Fibroblast of mammary gland (primary cell): ENCODE measurements around the gene KIAA0825.
A peak's percentile ranks its signal among the peaks of the same experiment; 100 is the strongest.
"Not testable (repeated sequence)": the region's sequence is repeated elsewhere in the genome, so short reads cannot be mapped to it uniquely, and the experiment has no call there.

Experiments
- DNase-seq: peaks from one replicate; pipeline ENCODE4 v3.0.0-alpha.2; 2010; ENCODE audit warnings: low read depth
- H3K4me3 ChIP-seq: 2 replicates; pipeline ENCODE4 v1.5.1; 2011; ENCODE audit warnings: low read depth, mild to moderate bottlenecking, low read length, moderate library complexity; ENCODE audit not compliant: control insufficient read depth
- TF ChIP-seq, protein P1 (sequence below): conservative IDR thresholded peaks from 2 replicates; pipeline ENCODE4 v1.5.1; 2011; ENCODE audit warnings: low read depth, low read length, inconsistent platforms; ENCODE audit not compliant: control insufficient read depth, insufficient read depth

KIAA0825 gene

DNA sequence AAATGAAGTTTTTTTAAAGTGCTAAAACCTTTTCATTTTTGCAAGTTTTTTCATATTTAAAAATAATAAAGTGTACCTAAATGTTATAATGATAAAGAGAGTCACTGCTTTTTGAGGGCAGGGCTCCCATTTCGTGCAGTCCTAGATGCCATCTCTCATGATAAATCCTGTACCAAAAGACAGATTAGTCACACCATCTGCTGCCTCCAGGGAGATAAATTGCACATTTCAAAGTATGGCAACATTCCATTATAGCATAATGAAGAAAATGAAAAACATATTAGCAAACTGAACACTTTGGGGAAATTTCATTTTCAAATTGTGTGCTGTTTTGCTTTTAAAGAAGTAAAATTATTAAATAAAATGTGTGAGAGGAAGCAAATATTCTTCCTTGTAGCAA, 257.2 kb downstream of the KIAA0825 start:
- DNase-seq: peak; percentile 54
- no peak overlapping the region for H3K4me3 ChIP-seq
- TF ChIP-seq, protein P1, sequence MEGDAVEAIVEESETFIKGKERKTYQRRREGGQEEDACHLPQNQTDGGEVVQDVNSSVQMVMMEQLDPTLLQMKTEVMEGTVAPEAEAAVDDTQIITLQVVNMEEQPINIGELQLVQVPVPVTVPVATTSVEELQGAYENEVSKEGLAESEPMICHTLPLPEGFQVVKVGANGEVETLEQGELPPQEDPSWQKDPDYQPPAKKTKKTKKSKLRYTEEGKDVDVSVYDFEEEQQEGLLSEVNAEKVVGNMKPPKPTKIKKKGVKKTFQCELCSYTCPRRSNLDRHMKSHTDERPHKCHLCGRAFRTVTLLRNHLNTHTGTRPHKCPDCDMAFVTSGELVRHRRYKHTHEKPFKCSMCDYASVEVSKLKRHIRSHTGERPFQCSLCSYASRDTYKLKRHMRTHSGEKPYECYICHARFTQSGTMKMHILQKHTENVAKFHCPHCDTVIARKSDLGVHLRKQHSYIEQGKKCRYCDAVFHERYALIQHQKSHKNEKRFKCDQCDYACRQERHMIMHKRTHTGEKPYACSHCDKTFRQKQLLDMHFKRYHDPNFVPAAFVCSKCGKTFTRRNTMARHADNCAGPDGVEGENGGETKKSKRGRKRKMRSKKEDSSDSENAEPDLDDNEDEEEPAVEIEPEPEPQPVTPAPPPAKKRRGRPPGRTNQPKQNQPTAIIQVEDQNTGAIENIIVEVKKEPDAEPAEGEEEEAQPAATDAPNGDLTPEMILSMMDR: no peak

DNA sequence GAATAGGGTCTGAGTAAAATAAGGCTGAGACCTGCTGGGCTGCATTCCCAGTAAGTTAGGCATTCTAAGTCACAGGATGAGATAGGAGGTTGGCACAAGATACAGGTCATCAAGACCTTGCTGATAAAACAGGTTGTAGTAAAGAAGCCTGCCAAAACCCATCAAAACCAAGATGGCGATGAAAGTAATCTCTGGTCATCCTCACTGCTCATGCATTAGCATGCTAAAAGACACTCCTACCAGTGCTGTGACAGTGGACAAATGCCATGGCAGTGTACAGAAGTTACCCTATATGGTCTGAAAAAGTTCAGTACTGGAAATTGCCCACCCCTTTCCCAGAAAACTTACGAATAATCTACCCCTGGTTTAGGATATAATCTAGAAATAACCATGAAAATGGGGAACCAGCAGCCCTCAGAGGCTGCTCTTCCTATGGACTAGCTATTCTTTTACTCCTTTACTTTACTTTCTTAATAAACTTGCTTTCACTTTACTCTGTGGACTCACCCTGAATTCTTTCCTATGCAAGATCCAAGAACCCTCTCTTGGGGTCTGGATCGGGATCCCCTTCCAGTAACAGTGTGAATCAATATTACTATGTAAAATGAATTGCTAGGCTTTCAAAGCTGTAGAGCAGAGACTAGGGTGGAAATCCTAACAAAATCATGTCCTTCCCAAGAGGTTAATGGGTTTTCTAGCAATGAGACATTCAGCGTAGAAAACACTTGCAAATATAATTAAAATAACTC, 257.8 kb downstream of the KIAA0825 start:
- no peak overlapping the region for H3K4me3 ChIP-seq
- TF ChIP-seq, protein P1: no peak
- no peak for DNase-seq

DNA sequence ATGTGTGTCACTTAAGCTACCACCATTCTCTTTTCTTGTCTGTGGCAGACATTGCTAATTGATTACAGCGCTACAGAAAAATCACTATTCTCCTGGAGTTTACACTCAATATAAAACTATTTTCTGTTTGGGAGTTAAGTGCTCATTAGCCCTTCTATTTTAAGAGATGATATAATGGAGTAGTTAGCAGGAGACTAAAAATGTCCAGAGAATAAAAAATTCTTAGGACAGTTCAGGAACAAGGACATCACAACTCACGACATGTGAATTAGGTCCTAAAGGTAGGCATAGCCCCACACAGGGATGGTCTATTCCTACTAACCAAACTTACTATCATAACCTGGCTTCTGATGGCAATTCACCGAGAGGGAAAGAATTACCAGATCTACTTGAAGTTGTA, 258.5 kb downstream of the KIAA0825 start:
- TF ChIP-seq, protein P1: no peak
- no peak for DNase-seq

DNA sequence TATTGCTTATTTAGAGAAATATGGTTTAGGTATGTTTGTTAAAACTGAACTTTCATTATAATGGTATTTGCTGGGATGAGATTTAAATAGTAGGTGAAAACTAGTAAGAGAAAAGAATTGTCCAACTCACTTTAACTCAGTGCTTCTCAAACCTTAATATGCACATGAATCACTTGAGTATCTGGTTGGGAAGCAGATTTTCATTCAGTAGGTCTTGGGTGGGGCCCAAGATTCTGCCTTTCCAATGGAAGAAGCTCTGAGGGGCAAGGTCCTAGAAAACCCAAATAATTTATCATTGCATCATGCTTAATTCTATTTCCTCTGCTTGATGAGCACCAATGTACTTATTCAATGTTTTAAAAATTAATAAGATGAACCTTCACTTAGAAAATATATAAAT, 262.6 kb downstream of the KIAA0825 start:
- DNase-seq: no peak
- TF ChIP-seq, protein P1: no peak
- H3K4me3 ChIP-seq: no peak overlapping the region

More for the DNA sequence above, 258.5 kb downstream of the KIAA0825 start:
- H3K4me3 ChIP-seq: no peak overlapping the region

DNA sequence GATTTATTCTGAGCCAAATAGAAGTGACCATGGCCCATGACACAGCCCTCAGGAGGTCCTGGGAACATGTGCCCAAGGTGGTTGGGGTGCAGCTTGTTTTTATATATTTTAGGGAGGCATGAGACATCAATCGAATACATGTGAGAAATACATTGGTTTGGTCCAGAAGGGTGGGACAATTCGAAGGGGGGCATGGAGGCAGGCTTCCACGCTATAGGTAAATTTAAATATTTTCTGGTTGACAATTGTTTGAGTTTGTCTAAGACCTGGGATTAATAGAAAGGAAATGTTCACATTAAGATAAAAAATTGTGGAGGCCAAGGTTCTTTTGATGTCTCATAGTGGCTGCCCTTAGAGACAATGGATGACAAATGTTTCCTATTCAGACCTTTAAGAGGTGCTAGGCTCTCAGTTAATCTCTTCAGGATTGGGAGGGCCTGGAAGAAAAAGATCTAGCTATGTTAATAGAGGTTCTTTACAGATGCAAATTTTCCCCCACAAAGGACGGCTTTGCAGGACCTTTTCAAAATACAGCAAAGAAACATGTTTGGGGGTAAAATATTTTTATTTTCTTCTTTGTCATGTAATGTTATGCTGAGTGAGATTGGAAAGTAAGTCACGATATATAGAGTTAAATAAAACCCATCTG, 263.4 kb downstream of the KIAA0825 start:
- H3K4me3 ChIP-seq, DNase-seq: not testable (repeated sequence)

DNA sequence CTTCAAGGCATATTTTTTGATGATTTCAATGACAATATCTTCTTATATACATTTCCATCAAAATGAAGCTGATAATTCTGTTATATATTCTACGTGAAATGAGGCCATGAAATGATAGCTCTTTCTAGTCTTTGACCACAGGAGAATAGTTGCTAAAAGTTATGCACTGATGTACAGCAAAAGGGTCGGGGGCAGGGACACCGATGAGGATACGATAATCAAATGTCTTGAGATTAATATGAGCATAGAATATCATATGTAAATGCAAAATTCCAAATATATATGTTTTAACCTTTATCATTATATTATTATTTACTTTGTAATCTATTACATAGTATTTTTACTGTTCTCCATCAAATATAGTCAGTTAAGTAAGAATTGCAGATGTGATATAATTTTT, 264.8 kb downstream of the KIAA0825 start:
- no peak overlapping the region for H3K4me3 ChIP-seq
- TF ChIP-seq, protein P1: no peak
- no peak for DNase-seq

DNA sequence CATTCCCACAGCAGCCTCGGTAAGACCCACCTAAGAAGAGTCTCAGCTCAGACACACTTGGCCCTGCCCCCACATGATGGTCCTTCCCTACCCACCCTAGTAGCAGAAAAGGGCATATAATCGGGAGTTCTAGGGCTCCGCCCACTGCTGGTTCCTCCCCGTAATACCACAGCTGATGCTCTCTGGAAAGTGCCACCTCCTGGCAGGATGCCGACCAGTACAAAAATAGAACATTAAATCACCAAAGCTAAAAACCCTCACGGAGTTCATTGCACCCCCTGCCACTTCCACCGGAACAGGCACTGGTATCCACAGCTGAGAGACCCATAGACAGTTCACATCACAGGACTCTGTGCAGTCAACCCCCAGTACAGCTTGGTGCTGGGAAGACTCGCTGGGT, 271.3 kb downstream of the KIAA0825 start:
- TF ChIP-seq, protein P1: no peak
- DNase-seq: no peak

More for the DNA sequence above, 271.3 kb downstream of the KIAA0825 start:
- no peak overlapping the region for H3K4me3 ChIP-seq
